ENCODE data around the gene FRMD4A.

The FRMD4A gene

DNA sequence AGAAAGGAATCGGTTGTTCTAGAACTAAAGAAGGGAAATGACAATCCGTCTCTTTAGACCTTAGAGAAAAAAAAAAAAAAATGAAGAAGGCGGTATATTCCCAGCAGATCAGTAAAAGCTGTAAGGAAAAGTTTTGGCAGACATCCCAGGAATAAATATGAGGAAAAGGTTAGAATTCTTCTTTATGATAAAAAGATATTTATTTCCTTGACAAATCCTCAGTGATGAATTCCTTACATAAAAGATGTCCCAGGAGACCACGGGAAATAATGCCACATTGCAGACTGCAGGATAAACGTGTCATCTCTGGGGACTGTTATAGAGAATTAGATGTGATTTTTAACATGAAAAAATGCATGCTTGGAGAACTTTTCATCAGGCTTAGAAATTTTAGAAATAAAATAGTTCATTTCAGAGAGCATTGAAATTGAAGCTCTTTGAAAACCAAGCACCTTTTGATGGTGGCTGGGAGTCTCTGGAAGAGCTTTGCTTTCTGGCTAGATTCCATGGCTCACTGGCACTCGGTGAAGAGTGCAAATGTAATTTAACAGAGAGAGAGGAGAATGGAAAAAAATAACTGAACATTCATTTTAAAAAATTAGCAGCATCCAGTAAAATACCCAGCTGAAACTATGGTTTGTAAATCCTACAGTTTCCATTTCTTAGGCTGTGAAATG is 645.8 kb downstream of the FRMD4A start:
- no peak for DNase-seq

GRCh38 chr10:13684252-13684791 is 646.4 kb downstream of the FRMD4A start:
- no peak for DNase-seq

DNA sequence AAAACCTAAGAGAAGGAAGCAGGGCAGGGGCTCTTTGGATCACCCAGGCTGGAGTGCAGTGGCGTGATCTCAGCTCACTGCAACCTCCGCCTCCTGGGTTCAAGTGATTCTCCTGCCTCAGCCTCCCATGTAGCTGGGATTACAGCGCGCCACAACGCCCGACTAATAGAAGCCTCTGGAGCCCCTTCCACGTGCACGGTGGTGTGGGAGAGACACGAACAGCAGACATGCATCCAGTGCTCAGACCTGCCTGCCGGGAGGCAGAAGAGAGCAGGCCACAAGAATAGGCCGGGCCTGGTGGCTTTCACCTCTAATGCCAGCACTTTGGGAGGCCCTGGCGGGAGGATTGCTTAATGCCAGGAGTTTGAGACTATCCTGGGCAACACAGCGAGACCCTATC is 647.7 kb downstream of the FRMD4A start:
- no peak for DNase-seq

DNA sequence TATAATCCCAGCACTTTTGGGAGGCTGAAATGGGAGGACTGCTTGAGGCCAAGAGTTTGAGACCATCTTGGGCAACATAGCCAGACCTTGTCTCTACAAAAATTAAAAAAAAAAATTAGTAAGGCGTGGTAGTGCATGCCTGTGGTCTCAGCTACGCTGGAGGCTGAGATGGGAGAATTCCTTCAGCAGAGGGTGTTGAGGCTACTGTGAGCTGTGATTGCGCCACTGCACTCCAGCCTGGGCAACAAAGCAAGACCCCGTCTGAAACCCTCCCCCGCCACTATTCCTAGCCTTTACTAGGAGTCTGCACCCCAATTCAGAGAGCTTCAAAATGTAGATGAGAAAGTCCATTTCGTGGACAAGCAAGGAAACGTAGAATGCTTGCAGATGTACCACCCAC is 648.8 kb downstream of the FRMD4A start:
- DNase-seq = no peak

GRCh38 chr10:13681528-13681927 is 649.2 kb downstream of the FRMD4A start:
- no peak for DNase-seq

GRCh38 chr10:13681095-13681494 is 649.6 kb downstream of the FRMD4A start:
- peak; percentile 77 for DNase-seq

DNA sequence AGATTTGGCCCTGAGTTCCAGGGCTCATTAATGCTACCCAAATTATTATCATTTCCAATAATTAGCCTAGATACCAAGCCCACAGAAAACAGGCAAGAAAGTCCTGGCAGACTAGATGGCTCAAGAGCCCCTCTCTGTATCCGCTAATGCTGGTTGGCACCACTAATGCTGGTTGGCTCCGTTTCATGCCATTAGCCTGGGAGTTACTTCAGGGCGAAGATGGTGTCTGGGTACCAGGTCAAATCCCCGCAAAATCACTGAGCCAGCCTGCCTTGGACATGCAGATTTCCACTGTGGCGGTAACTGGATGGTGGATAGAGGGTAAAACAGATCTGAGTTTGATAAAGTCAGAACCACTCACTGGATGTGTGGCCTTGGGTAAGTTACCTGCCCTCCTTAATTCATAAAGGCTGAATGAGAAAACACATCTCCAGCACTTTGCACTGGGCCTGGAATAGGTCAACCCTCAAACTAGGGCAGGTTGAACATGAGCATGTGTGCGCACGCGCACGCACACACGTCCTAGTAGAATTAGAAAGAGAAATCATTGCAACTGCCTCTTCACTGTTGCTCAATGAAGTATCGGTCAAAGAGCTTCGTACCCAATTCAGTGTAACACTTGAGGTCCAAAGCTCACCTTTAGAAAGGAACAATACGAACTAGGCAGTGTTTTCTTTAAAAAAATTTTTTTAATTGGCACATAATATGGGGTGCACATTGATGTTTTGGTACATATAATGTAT is 652.5 kb downstream of the FRMD4A start:
- DNase-seq = no peak

DNA sequence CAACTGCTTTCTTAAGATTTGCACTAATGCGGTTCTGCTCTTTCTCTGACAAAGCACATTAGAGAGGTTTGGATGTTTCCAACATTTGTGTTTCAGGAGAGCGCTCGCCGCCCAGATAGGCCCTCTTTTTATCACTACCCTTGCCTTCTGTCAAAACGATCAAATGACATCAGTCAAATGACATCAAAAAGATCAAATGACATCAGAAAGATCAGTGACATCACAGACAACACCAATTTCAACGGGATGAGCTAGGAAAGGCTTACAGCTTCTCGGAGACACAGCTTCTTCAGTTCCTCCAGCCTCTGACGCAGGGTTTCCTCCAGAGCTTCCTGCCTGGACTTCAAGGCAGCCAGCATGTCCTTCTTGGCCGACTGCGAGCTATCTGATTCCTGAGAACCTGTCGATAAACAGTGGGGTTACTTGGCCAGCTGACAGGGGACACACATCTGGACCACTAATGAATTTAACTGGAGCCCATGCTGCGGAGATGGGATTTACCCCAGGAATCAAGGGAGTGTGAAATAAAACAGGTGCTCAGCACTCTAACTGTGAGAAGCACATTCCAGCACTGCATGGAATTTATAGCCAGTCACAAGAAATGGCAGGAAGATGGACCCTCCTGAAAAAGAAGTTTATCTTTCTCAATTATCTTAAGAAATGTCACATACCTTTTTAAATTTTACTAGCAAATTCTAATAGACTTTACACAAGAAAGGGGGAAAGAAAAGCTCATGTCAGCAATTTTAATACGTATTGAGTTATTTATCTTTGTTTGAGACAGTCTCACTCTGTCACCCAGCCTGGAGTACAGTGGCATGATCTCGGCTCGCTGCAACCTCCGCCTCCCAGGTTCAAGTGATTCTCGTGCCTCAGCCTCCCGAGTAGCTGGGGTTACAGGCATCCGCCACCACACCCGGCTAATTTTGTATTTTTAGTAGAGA is 655.8 kb downstream of the FRMD4A start:
- DNase-seq = no peak

- DNase-seq = no peak
These were observed 657.6 kb downstream of the FRMD4A start for GRCh38 chr10:13673156-13673555.

DNA sequence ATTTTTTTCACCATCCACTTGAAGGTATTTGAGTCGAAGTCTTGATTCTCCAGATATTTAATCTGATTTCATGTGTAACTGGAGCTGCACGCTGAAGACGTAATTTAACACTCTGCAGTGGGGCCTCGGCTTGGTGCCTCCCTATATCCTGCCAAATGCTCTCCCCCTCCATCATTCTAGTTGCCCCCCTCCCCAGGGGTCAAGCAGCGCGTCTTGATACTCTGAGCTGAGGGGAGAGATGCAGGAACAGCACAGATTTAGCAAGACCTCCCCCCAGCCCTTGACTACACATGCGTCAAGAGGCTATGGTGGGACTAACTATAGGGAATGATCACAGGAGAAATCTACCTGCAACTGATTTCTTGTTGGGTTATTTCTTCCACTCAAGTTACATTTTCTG is 658.2 kb downstream of the FRMD4A start:
- DNase-seq = no peak

- DNase-seq = no peak
These were observed 658.8 kb downstream of the FRMD4A start for GRCh38 chr10:13671904-13672303.

DNA sequence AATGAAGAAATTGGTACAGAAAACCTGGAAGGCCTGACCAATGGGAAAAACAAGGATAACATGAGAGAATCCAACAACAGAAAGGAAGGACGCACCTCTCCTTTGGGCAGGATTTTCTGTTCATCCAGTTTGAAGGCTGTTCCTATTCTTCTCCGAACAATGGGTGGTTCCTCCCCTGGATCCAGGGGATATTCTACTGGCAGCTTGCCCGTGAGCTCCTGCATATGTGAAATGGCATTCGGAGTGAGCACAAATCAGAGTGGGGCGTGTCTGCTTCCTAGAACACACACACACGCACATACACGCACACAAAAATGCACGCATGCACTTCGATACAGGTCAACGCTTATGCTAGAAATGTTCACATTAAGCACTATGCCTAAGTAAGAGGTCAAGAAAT is 660.4 kb downstream of the FRMD4A start:
- DNase-seq = no peak

- DNase-seq = no peak
These were observed 660.8 kb downstream of the FRMD4A start for GRCh38 chr10:13669901-13670300.

GRCh38 chr10:13669182-13669855 is 661.4 kb downstream of the FRMD4A start:
- no peak for DNase-seq

- no peak for DNase-seq
These were observed 662.6 kb downstream of the FRMD4A start for GRCh38 chr10:13668126-13668525.

GRCh38 chr10:13665516-13666262 is 665.0 kb downstream of the FRMD4A start:
- no peak for DNase-seq

GRCh38 chr10:13661256-13661655 is 669.5 kb downstream of the FRMD4A start:
- DNase-seq = no peak

- no peak for DNase-seq
These were observed 670.2 kb downstream of the FRMD4A start for GRCh38 chr10:13660551-13660920.

- DNase-seq = no peak
These were observed 670.7 kb downstream of the FRMD4A start for GRCh38 chr10:13659887-13660550.

- no peak for DNase-seq
These were observed 671.6 kb downstream of the FRMD4A start for GRCh38 chr10:13658871-13659685.
